Measurements from ENCODE around the gene PTCH2. TPM values are rescaled to one million over a fixed set of nuclear protein-coding genes. Genes with fewer than 3 reads are reported as not detected.

PTCH2 gene
- total RNA-seq, 4 donors from 2014 or later, result 0.66 to 2.6 (median 1.1) TPM

GRCh38 chr1:44862829-44863401, 19.9 kb upstream of the PTCH2 start:
- no peak for TF ChIP-seq EP300 (IDR thresholded peaks at IDR 0.05)
- TF ChIP-seq POLR2A (IDR thresholded peaks at IDR 0.05; ENCODE audit: low read depth), result no peak
- no peak for TF ChIP-seq CTCF (IDR thresholded peaks at IDR 0.05)
- Histone ChIP-seq H3K36me3 (peaks cover 0 to 54% (median 11%) of the 10 kb centered on the region in 4 donors), H3K4me3 (no peak overlapping the region), H3K27ac (replicated peaks in 1 of 4) (no peak overlapping the region), H3K4me1 (peaks cover 0 to 9% (median 5%) of the 10 kb centered on the region in 4 donors), H3K9me3 (no peaks in the 10 kb centered on the region), H3K27me3 (no peaks in the 10 kb centered on the region)
- 77% methylated on average over 5 of the region's 5 CpGs for WGBS
- no peak for DNase-seq (ENCODE audit: extremely low spot score)
- intact Hi-C loops (cut with DNase I), result no loop called here

- Histone ChIP-seq H3K4me1 (peaks cover 0 to 9% (median 5%) of the 10 kb centered on the region in 4 donors), H3K36me3 (peaks cover 0 to 57% (median 13%) of the 10 kb centered on the region in 4 donors), H3K27ac (replicated peaks in 1 of 4) (no peak overlapping the region), H3K27me3 (no peaks in the 10 kb centered on the region), H3K9me3 (no peaks in the 10 kb centered on the region), H3K4me3 (no peak overlapping the region)
- no peak for DNase-seq (ENCODE audit: extremely low spot score)
- WGBS, result 69% methylated on average over 1 of the region's 1 CpG
- no peak for TF ChIP-seq POLR2AphosphoS5 (IDR thresholded peaks at IDR 0.05)
- TF ChIP-seq EP300 (IDR thresholded peaks at IDR 0.05), result no peak
- TF ChIP-seq CTCF (IDR thresholded peaks at IDR 0.05), result no peak
- no peak for TF ChIP-seq POLR2A (IDR thresholded peaks at IDR 0.05; ENCODE audit: low read depth)
- intact Hi-C loops (cut with DNase I), result no loop called here
These were observed 17.9 kb upstream of the PTCH2 start for GRCh38 chr1:44860891-44861425.

GRCh38 chr1:44860331-44860730, 17.3 kb upstream of the PTCH2 start:
- peaks cover 0 to 9% (median 5%) of the 10 kb centered on the region in 4 donors for H3K4me1 ChIP-seq
- peaks cover 0 to 60% (median 16%) of the 10 kb centered on the region in 4 donors for H3K36me3 ChIP-seq
- H3K4me3 ChIP-seq, result no peak overlapping the region
- intact Hi-C loops (cut with DNase I), result no loop called here
- TF ChIP-seq POLR2A (IDR thresholded peaks at IDR 0.05; ENCODE audit: low read depth) (no peak), POLR2AphosphoS5 (IDR thresholded peaks at IDR 0.05) (no peak), CTCF (IDR thresholded peaks at IDR 0.05) (no peak), EP300 (IDR thresholded peaks at IDR 0.05) (no peak)
- WGBS, result 78% methylated on average over 1 of the region's 1 CpG
- no peaks in the 10 kb centered on the region for H3K27me3 ChIP-seq
- no peak overlapping the region for H3K27ac ChIP-seq (replicated peaks in 1 of 4)
- no peaks in the 10 kb centered on the region for H3K9me3 ChIP-seq
- no peak for DNase-seq (ENCODE audit: extremely low spot score)

GRCh38 chr1:44857446-44857845, 14.4 kb upstream of the PTCH2 start:
- intact Hi-C loops (cut with DNase I), result no loop called here
- WGBS, result 94% methylated on average over 7 of the region's 7 CpGs

More at GRCh38 chr1:44857446-44857845, 14.4 kb upstream of the PTCH2 start:
- DNase-seq (ENCODE audit: extremely low spot score), result no peak
- H3K27ac ChIP-seq (replicated peaks in 1 of 4), result no peak overlapping the region
- TF ChIP-seq EP300 (IDR thresholded peaks at IDR 0.05), result no peak
- no peak for TF ChIP-seq CTCF (IDR thresholded peaks at IDR 0.05)
- TF ChIP-seq POLR2AphosphoS5 (IDR thresholded peaks at IDR 0.05), result no peak
- TF ChIP-seq POLR2A (IDR thresholded peaks at IDR 0.05; ENCODE audit: low read depth), result no peak
- H3K9me3 ChIP-seq, result no peaks in the 10 kb centered on the region
- H3K4me3 ChIP-seq, result no peak overlapping the region
- H3K4me1 ChIP-seq, result peaks cover 0 to 9% (median 5%) of the 10 kb centered on the region in 4 donors
- H3K36me3 ChIP-seq, result peaks cover 0 to 43% (median 24%) of the 10 kb centered on the region in 4 donors
- H3K27me3 ChIP-seq, result no peaks in the 10 kb centered on the region

All from esophagus muscularis mucosa (tissue), 4 donors.